ENCODE results near the gene CYBRD1.

GRCh38 chr2:171514908-171515582 is 7.2 kb upstream of the CYBRD1 start:
- no peak for TF ChIP-seq CTCF (optimal IDR thresholded peaks at IDR 0.05 in 1 of 3, IDR thresholded peaks at IDR 0.05 in 1 of 3, conservative IDR thresholded peaks at IDR 0.05 in 1 of 3; ENCODE audit: extremely low read depth in 1 of 3, insufficient read depth in 2 of 3, low read length in 3 of 3)
- TF ChIP-seq EZH2 (IDR thresholded peaks at IDR 0.05; ENCODE audit: low read length) = no peak
